NOMO-1 treated with DMSO at 0.1 percent for 48 hours (cell line): ENCODE measurements around the gene ATG10.
"Not testable (repeated sequence)": the region's sequence is repeated elsewhere in the genome, so short reads cannot be mapped to it uniquely, and the experiment has no call there.

Source experiments
- DNase-seq: peaks from one replicate; lab custom pipeline; 2025; ENCODE audit not compliant: unreplicated experiment; lab: John Stamatoyannopoulos, UW

The ATG10 gene

GRCh38 chr5:81980598-81981260 lies 8.9 kb downstream of the ATG10 start:
- no peak for DNase-seq

DNA sequence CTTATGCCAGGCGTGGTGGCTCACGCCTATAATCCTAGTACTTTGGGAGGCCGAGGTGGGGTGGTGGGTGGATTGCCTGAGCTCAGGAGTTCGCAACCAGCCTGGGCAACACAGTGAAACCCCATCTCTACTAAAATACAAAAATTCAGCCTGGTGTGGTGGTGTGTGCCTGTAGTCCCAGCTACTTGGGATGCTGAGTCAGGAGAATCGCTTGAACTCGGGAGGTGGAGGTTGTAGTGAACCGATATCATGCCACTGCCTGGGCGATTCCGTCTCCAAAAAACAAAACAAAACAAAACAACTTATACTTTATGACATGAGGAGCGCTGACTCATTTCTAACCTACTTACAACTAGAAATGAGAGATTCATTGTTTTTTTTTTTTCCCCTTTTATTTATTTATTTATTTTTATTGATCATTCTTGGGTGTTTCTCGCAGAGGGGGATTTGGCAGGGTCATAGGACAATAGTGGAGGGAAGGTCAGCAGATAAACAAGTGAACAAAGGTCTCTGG lies 10.4 kb downstream of the ATG10 start:
- DNase-seq = not testable (repeated sequence)

DNA sequence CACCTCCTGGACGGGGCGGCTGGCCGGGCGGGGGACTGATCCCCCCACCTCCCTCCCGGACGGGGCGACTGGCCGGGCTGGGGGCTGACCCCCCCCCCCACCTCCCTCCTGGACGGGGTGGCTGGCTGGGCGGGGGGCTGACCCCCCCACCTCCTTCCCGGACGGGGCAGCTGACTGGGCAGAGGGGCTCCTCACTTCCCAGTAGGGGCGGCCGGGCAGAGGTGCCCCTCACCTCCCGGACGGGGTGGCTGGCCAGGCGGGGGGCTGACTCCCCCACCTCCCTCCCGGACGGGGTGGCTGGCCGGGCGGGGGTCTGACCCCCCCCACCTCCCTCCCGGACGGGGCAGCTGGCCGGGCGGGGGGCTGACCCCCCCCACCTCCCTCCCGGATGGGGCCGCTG lies 11.3 kb downstream of the ATG10 start:
- not testable (repeated sequence) for DNase-seq

GRCh38 chr5:81983563-81983962 lies 11.7 kb downstream of the ATG10 start:
- not testable (repeated sequence) for DNase-seq

DNA sequence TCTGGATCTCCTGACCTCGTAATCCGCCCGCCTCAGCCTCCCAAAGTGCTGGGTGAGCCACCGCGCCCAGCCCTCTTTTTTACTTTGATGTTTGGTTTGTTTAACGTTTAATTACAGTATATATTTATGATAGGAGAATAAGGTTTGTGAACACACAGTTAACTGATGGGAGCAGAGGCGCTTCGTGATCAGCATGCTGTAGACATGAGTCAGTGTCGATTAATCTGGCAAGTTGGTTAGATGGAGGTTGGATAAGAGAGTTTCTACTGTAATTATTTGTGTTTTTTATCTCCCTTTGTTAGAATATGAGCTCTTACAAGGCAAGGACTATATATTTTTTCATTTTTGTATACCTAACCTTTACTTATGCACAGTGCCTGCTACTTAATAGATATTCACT lies 14.3 kb downstream of the ATG10 start:
- no peak for DNase-seq

DNA sequence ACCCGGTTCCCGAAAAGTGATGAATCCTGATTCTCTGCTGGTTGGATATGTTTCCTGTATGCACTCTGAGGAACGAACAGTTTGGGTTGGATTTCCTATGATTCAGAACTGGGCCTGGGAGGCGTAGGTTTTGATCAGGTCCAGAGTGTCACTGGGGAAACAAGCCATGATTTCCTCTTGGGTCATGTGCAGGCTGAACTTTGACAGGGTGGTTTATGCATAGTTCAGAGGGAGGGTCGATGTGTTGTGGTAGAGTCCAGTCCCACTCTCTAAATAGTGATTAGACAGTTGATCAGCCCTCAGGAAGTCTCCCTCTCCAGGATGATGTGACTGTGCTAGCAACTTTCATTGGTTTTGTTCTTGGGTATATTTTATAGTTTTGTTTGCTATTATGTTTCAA lies 17.4 kb downstream of the ATG10 start:
- no peak for DNase-seq

GRCh38 chr5:81994679-81995078 lies 22.9 kb downstream of the ATG10 start:
- DNase-seq = no peak

GRCh38 chr5:81995407-81995806 lies 23.6 kb downstream of the ATG10 start:
- peak; percentile 59 for DNase-seq

DNA sequence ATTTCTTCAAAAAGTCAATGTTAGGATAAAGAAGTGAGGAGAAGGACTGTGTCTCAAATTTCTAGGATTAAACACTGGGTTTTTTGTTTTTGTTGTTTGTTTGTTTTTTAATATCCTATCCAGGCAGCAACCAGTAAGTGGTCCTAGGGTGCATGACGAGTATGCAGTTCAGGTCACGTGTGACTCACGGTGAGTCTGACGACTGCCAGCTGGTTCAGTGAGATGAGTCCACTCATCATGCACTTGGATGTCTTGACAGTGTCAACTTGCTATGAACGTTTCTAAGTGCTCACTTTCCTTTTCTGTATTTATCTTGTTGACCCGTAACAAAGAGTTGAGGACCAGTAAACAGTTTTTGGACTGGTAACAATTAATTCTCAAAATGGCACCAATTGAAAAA lies 32.7 kb downstream of the ATG10 start:
- DNase-seq = no peak

- not testable (repeated sequence) for DNase-seq
These were observed 38.0 kb downstream of the ATG10 start for GRCh38 chr5:82009869-82010268.

DNA sequence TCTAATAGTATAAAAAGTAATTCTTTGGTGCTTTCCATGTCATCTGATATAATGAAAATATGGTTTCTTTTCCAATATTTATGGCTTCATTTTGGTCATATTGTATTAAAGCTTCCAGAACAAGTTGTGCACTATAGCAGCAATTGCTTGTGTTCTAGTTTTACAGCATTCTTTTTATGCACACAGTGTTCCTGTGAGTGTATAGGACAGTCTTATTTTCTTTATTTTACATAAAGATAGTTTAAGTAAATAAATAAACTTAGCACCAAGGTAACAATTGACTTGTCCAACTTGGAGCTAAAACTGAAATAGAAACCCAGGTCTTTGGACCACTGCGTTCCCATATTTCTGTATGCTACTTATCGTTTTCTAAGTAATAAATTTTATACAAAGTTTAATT lies 38.9 kb downstream of the ATG10 start:
- no peak for DNase-seq

GRCh38 chr5:82011761-82012160 lies 39.9 kb downstream of the ATG10 start:
- no peak for DNase-seq

- DNase-seq = not testable (repeated sequence)
These were observed 42.8 kb downstream of the ATG10 start for GRCh38 chr5:82014644-82015043.

DNA sequence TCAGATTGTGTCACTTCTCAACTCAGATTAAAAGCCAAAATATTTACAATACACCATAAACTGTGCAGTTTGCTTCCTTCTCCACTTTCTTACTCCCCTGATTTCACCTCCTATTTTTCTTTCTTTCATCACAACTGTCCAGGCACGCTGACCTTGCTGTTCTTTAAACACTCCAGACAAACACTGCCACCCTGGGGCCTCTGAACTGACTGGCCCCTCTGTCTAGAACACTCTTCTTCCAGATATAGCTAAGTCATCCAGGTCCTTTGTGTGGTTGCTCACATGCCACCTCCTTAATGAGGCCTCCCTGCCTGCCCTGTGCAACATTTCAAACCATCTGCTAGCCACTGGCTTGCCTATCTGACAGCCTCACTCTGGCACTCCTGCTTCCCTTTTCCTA lies 46.6 kb downstream of the ATG10 start:
- peak; percentile 96 for DNase-seq

DNA sequence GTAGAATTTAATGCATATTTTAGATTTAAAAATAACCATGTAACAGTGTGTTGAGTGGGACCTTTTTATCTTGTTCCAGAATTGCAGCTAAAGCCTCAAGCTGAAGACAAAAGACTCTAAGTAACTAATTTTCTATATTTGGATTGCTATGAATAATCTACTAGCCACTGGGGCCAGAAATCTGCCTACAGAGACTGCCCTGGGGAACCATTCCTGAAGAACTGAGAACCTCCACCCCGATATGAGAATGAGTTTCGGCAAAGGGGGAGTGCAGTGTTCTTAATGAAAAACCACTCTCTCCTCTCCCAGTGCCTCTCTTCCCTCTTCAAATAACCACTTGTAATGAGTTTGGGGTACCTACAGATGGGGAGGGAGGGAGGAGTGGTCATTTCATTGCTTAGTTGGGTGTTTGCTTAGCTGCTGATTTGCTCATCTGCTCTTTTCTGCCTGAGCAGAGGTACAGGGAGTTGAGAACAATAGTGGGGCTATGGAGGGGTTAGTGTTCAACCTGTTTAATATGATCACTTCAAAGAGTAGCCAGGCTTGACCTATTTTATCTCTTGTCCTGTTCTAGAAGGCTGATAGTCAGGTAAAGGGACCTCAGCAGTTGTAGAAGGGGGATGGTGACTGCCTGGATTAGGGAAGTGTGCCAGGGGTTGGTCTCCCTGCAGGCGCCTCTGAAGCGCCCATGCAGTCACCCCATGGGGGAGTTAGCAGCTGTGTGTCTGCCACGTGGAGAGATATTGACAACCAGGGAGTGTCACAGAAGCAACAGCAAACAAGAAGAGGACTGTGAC lies 47.7 kb downstream of the ATG10 start:
- DNase-seq = peak; percentile 57

DNA sequence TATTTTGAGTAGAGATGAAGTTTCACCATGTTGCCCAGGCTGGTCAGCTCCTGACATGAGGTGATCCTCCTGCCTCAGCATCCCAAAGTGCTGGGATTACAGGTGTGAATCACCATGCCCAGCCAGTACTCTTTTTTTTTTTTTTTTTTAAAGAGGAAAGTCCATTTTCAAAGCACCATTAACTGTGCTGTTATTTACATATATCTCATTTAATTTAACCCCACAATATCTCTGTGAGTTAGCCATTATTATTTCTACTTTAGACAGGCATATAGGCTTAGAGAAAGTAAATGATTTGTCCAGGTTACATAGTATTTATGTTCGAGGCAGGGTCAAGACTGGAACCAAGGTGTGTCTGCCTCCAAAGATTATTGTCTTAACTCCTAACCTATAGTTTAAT lies 50.7 kb downstream of the ATG10 start:
- no peak for DNase-seq

GRCh38 chr5:82023644-82024043 lies 51.8 kb downstream of the ATG10 start:
- DNase-seq = no peak

- no peak for DNase-seq
These were observed 59.6 kb downstream of the ATG10 start for GRCh38 chr5:82031220-82032119.

GRCh38 chr5:82042894-82043293 lies 71.1 kb downstream of the ATG10 start:
- not testable (repeated sequence) for DNase-seq

DNA sequence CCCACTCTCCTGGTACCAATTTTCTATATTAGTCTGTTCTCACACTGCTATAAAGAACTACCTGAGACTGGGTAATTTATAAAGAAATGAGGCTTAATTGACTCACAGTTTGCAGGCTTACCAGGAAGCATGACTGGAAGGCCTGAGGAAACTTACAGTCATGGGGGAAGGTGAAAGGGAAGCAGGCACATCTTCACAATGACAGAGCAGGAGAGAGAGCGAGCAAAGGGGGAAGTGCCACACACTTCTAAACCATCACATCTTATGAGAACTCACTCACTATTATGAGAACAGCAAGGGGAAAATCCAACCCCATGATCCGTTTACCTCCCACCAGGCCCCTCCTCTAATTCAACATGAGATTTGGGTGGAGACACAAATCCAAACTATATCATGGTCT lies 72.2 kb downstream of the ATG10 start:
- DNase-seq = peak; percentile 66

- no peak for DNase-seq
These were observed 73.9 kb downstream of the ATG10 start for GRCh38 chr5:82045554-82046275.
